ENCODE results near the gene PPIH. TPM values are rescaled to one million over a fixed set of nuclear protein-coding genes. Genes with fewer than 3 reads are reported as not detected.
A peak's percentile ranks its signal among the peaks of the same experiment; 100 is the strongest.
"Not testable (repeated sequence)": the region's sequence is repeated elsewhere in the genome, so short reads cannot be mapped to it uniquely, and the experiment has no call there.

Gene PPIH
- total RNA-seq: 42.6 TPM

DNA sequence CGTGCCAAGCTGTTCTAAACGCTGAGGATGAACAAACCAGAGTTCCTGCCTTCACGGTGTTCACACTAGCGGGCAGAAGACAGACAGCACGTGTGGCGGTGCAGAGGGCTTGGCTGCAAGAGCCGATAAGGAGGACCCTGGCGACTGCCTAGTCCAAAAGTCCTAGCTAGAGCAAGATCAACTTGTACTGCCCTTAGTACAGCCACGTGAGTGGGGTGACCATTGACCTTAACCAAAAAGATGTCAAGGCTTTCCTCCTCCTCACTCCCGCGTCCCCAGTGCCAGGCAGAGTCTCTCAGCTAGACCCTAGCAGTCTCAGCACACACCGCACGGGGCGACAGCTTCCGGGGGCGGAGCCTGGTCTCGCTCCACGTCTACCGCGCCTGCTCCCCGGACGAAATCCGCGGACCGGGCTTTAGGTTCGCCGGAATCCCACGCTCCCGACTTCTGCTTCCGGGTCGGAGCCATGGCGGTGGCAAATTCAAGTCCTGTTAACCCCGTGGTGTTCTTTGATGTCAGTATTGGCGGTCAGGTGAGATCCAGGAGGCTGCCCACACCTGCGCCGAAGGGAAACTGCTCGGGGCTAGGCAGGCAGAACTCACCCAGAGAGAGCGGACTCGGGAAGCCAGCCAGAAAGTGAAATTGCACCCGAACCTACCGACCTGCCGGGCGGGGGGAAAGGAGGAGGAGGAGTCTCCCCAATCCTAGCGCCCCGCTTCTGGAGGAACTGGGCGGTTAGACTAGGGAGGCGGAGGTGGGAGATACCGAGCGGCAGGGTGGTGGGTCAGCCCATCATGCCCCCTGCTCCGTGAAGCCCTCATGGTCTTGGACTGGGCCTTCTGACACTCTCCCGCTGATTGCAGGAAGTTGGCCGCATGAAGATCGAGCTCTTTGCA is at the start of gene PPIH:
PPIH (plus strand) TSS at position 443 of the 896 bp plus-strand sequence; CDS start at position 467, 24 bp downstream.
- peak; percentile 98 for ATAC-seq

DNA sequence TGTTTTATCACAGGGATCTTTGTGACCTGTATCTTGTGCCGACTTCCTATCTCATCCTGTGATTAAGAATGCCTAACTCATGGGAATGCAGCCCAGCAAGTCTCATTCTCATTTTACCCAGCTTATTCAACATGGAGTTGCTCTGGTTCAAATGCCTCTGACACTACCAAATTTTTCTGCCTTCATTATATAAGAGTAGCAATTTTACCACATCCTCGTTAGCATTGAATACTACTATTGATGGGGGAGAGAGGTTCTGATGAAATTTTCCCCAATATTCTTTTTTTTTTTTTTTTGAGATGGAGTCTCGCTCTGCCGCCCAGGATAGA is 44.5 kb upstream of the PPIH start:
- no peak for ATAC-seq

GRCh38 chr1:42618866-42619265 is 39.4 kb upstream of the PPIH start:
- ATAC-seq: peak; percentile 57

GRCh38 chr1:42620307-42620706 is 37.9 kb upstream of the PPIH start:
- no peak for ATAC-seq

GRCh38 chr1:42621180-42621579 is 37.0 kb upstream of the PPIH start:
- not testable (repeated sequence) for ATAC-seq

DNA sequence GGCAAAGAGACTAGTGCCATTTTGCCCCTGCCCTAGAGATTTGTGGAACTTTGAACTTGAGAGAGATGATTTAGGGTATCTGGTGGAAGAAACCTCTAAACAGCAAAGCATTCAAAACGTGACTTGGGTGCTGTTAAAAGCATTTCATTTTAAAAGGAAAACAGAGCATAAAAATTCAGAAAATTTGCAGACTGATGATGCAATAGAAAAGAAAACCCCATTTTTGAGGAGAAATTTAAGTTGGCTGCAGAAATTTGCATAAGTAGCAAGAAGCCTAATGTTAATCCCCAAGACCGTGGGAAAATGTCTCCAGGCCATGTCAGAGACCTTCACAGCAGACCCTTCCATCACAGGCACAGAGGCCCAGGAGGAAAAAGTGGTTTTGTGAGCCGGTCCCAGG is 31.0 kb upstream of the PPIH start:
- ATAC-seq: not testable (repeated sequence)

DNA sequence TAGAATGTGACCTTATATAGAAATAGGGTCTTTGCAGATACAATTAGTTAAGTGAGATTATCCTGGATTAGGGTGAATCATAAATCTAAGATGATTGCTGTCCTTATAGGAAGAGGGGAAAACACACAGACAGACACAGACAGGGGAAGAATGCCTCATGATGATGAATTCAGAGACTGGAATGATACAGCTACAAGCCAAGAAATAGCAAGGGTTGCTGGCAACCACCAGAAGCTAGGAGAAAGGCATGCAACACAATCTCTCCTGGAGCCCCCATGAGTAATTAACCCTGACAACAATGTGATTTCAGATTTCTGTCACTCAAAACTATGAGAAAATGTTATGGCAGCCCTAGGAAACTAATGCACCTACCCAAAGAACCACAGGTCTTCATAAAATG is 19.1 kb upstream of the PPIH start:
- ATAC-seq: no peak

GRCh38 chr1:42646056-42646455 is 12.2 kb upstream of the PPIH start:
- ATAC-seq: no peak

DNA sequence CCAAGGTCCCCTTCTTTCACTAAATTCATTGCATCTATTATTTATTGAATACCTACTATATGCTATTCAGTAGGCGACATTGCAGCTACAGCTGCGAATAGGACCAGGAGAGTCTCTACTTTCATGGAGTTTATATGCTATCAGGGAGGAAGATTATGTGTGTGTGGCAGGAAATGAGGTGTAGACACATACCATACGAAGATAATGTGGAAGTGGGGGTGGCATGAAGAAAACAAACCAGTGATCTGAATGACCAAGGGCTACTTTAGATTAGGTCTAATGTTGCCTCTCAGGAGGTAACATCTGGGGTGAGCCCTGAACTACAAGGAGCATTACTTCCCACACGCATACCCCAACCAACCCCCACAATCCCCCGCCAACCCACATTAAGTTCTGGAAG is 1.0 kb upstream of the PPIH start:
- ATAC-seq: no peak

- ATAC-seq: peak; percentile 12
Observed at GRCh38 chr1:42658877-42659337, 684 bp downstream of the PPIH start.

- no peak for ATAC-seq
Observed at GRCh38 chr1:42660907-42661500, 2.8 kb downstream of the PPIH start.

DNA sequence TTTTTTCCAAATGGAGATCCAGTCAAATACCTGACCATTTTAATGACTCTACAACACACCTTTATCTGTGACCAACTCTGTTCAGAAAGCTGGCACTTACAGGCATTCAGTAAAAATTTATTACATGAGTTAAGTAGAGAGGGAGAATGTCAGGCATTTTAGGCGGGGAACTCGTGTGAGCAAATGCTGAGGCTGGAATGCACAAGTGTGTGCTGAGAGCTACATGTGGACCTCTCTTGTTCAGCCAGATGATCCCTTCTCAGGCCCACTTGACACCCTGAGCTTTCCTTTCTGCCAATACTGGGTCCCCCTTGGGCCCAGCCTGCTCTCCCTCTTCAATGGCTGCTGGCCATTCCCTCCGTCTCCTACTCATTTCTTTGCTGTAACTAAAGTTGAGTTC is 11.7 kb downstream of the PPIH start:
- no peak for ATAC-seq

GRCh38 chr1:42670425-42670824 is 12.2 kb downstream of the PPIH start:
- ATAC-seq: no peak

- no peak for ATAC-seq
Observed at GRCh38 chr1:42674214-42674613, 16.0 kb downstream of the PPIH start.

GRCh38 chr1:42674682-42675081 is 16.5 kb downstream of the PPIH start:
- no peak for ATAC-seq

GRCh38 chr1:42675467-42675866 is 17.2 kb downstream of the PPIH start:
- ATAC-seq: peak; percentile 27

DNA sequence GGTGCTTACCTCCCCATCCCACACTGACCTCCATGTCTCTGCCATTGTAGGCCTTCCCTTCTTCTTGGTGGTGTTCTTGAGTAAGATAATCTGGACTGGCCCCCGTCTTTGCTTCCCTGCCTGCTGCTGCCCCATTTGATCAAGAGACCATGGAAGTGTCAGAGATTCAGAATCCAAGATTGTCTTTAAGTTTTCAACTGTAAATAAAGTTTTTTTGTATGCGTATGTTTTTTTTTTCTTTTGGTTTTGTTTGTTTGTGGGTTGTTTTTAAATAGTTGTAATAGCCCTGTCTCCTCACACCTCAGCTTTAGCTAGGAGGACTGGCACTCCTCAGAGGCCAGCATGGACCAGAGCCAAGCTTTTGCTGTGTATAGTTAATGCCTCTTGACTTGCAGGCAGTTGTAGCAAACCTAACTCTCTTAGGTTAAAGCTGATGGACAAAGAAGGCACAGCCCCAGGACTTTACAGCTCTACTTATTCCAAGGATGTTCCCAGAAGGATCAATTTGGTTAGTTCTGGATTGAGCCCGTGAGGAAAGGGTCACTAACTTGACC is 18.4 kb downstream of the PPIH start:
- no peak for ATAC-seq

DNA sequence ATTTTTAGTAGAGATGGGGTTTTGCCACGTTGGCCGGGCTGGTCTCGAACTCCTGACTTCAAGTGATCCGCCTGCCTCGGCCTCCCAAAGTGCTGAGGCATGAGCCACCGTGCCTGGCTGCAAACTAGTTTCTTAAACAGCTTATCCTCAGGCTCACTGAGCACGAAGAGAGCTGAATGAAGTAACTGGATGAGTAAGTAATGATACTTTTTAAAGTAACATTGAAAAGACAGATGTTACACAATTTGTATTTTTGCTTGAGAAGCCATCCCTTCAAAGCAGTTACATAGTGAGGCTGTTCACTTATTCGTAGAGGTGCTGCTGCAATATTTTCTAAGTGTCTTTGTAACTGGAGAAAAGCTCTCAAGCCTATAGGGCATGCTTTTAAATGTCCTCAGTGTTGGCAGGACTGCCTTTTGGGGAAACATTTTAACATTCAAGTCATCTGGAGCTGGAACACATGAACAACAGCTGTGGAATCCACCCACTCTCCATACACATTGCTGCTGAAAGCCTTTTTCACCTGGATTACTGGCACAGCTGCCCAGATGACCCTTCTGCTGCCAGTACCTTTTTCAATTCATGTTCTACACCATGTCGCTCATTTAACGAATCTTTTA is 21.3 kb downstream of the PPIH start:
- no peak for ATAC-seq

DNA sequence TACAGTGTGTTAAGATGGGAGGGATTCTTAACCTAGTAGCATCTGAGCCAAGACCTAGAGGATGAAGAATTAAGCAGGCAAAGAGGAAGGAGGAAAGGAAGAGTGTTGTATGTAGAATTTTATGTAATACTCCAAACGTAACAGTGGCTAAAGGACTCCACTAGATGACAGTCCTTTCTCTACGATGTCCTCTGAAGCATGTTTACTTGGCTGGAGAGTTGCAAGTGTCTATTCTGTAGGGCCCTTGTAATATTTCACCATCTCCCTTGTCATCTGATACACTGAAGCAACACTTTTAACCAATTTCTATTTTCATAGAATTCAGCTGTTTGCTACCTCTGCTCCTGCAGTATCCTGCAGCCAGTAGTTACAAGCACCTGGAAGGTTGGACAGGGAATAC is 21.8 kb downstream of the PPIH start:
- ATAC-seq: no peak

GRCh38 chr1:42680921-42681683 is 22.9 kb downstream of the PPIH start:
- no peak for ATAC-seq

- peak; percentile 98 for ATAC-seq
Observed at GRCh38 chr1:42681741-42682483, 23.7 kb downstream of the PPIH start, which contains the start of gene YBX1. TSS of gene YBX1 (plus strand) at chr1:42682418. CDS start at chr1:42682566, 148 bp downstream.

DNA sequence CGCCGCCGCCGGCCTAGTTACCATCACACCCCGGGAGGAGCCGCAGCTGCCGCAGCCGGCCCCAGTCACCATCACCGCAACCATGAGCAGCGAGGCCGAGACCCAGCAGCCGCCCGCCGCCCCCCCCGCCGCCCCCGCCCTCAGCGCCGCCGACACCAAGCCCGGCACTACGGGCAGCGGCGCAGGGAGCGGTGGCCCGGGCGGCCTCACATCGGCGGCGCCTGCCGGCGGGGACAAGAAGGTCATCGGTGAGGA is 24.2 kb downstream of the PPIH start:
- ATAC-seq: not testable (repeated sequence)
